Upper lobe of right lung (tissue), 1 donor: ENCODE data around the gene FAM124B. TPM values are rescaled to one million over a fixed set of nuclear protein-coding genes. Genes with fewer than 3 reads are reported as not detected.

ENCODE experiments used
- ATAC-seq: fragments of 200-7000 bp; cut with Tn5 transposase; one replicate; pipeline ENCODE4 v1.9.1; 2020; ENCODE audit warnings: mild to moderate bottlenecking, moderate library complexity
- DNase-seq: peaks from one replicate; pipeline ENCODE4 v3.0.0-alpha.2; 2020
- H3K27ac ChIP-seq: fragments of 200-600 bp; one replicate; pipeline ENCODE4 v1.8.0; 2022
- H3K27me3 ChIP-seq: fragments of 200-600 bp; one replicate; pipeline ENCODE4 v1.8.0; 2022; ENCODE audit warnings: mild to moderate bottlenecking
- H3K36me3 ChIP-seq: fragments of 200-600 bp; one replicate; pipeline ENCODE4 v1.8.0; 2022
- H3K4me1 ChIP-seq: fragments of 200-600 bp; one replicate; pipeline ENCODE4 v1.8.0; 2022
- H3K4me3 ChIP-seq: fragments of 200-600 bp; one replicate; pipeline ENCODE4 v1.8.0; 2022; ENCODE audit warnings: mild to moderate bottlenecking
- H3K9me3 ChIP-seq: fragments of 200-600 bp; one replicate; pipeline ENCODE4 v1.8.0; 2022
- CTCF ChIP-seq: fragments of 200-600 bp; IDR thresholded peaks from one replicate; pipeline ENCODE4 v1.8.0; 2022; ENCODE audit warnings: antibody characterized with exemption
- intact Hi-C: fragments of 100-400 bp; cut with DNase I; formaldehyde crosslinking; loops from one replicate; pipeline ENCODE4 v1.11.0; 2022
- total RNA-seq: library from RNA; stranded (reverse); fragmentation: NEBNext Ultra II Directional; extraction: Animal tissue kit (Norgen Biotek cat#: 25700); gene quantifications from one replicate; pipeline ENCODE4 v1.2.1, GENCODE V29; 2021
- donor health status: DM: no; HTN: yes; CAD: no; lungs with severe emphysema.

The FAM124B gene
- total RNA-seq, 1 donor from 2014 or later = 4.4 TPM

- ATAC-seq (no peak), DNase-seq (no peak)
- intact Hi-C loops = no loop called here
- no peaks in the 10 kb centered on the region for H3K36me3 ChIP-seq
- peak overlapping the region; percentile 4 for H3K27ac ChIP-seq
- no peak for TF ChIP-seq CTCF
- no peak overlapping the region for H3K4me3 ChIP-seq
- H3K4me1 ChIP-seq = no peaks in the 10 kb centered on the region
- no peaks in the 10 kb centered on the region for H3K9me3 ChIP-seq
- H3K27me3 ChIP-seq = no peaks in the 10 kb centered on the region
These were observed 10.5 kb upstream of the FAM124B start for GRCh38 chr2:224412141-224413015.

GRCh38 chr2:224410946-224411561, 9.1 kb upstream of the FAM124B start:
- H3K36me3 ChIP-seq = no peaks in the 10 kb centered on the region
- H3K4me3 ChIP-seq = no peak overlapping the region
- intact Hi-C loops = no loop called here
- ATAC-seq (no peak), DNase-seq (no peak)
- H3K27me3 ChIP-seq = no peaks in the 10 kb centered on the region
- no peak overlapping the region for H3K27ac ChIP-seq
- H3K4me1 ChIP-seq = no peaks in the 10 kb centered on the region
- TF ChIP-seq CTCF = no peak
- H3K9me3 ChIP-seq = no peaks in the 10 kb centered on the region

GRCh38 chr2:224408676-224409075, 6.8 kb upstream of the FAM124B start:
- no peak for TF ChIP-seq CTCF
- Histone ChIP-seq H3K4me3 (no peak overlapping the region), H3K27ac (no peak overlapping the region), H3K36me3 (no peaks in the 10 kb centered on the region), H3K27me3 (no peaks in the 10 kb centered on the region), H3K4me1 (no peaks in the 10 kb centered on the region), H3K9me3 (no peaks in the 10 kb centered on the region)
- DNase-seq = no peak
- intact Hi-C loops = no loop called here
- no peak for ATAC-seq

GRCh38 chr2:224407241-224407701, 5.4 kb upstream of the FAM124B start:
- Histone ChIP-seq H3K4me3 (no peak overlapping the region), H3K36me3 (no peaks in the 10 kb centered on the region), H3K9me3 (no peaks in the 10 kb centered on the region), H3K4me1 (peaks cover 5% of the 10 kb centered on the region), H3K27ac (no peak overlapping the region), H3K27me3 (no peaks in the 10 kb centered on the region)
- no peak for TF ChIP-seq CTCF
- ATAC-seq (peak; percentile 61), DNase-seq (no peak)
- intact Hi-C loops = no loop called here

- H3K27ac ChIP-seq = no peak overlapping the region
- no peaks in the 10 kb centered on the region for H3K9me3 ChIP-seq
- H3K27me3 ChIP-seq = no peaks in the 10 kb centered on the region
- ATAC-seq (no peak), DNase-seq (no peak)
- intact Hi-C loops = no loop called here
- no peak for TF ChIP-seq CTCF
- H3K36me3 ChIP-seq = no peaks in the 10 kb centered on the region
- no peak overlapping the region for H3K4me3 ChIP-seq
- H3K4me1 ChIP-seq = peaks cover 5% of the 10 kb centered on the region
These were observed 4.0 kb upstream of the FAM124B start for GRCh38 chr2:224405841-224406370.
